Ovary (tissue), 9 donors: ENCODE measurements around the gene ROBO2. TPM values are rescaled to one million over a fixed set of nuclear protein-coding genes. Genes with fewer than 3 reads are reported as not detected.

Experiments used
- DNase-seq, 5 donors: peaks; one replicate each; pipeline ENCODE4 v3.0.0-alpha.2; 2019 to 2020
- H3K27ac ChIP-seq, 2 donors: fragments of 200-600 bp; one replicate each; pipeline versions ENCODE4 v1.5.1 to v1.8.0; 2019 to 2022
- H3K27me3 ChIP-seq: fragments of 200-600 bp; one replicate; pipeline ENCODE4 v1.8.0; 2022
- H3K36me3 ChIP-seq: fragments of 200-600 bp; sonication (generic); one replicate; pipeline ENCODE4 v1.5.1; 2019
- H3K4me1 ChIP-seq: one replicate; pipeline ENCODE4 v1.8.1; 2013; ENCODE audit warnings: mild to moderate bottlenecking, moderate library complexity; ENCODE audit not compliant: insufficient read depth
- H3K4me3 ChIP-seq: fragments of 200-600 bp; sonication (generic); one replicate; pipeline ENCODE4 v1.5.1; 2017
- H3K9me3 ChIP-seq, 2 donors: fragments of 200-600 bp in 1 of 2; sonication (generic) in 1 of 2; one replicate each; pipeline versions ENCODE4 v1.5.1 to v1.8.1; 2013 to 2019; ENCODE audit warnings: mild to moderate bottlenecking in 1 of 2, moderate library complexity in 1 of 2
- CTCF ChIP-seq, 3 donors: fragments of 450-650 bp in 2 of 3; fragments of 200-600 bp in 1 of 3; IDR thresholded peaks; one replicate each; pipeline versions ENCODE4 v1.5.1 to v1.8.0; 2016 to 2022; ENCODE audit warnings: antibody characterized with exemption in 3 of 3, mild to moderate bottlenecking in 1 of 3
- EP300 ChIP-seq: sonication (generic); formaldehyde crosslinking; IDR thresholded peaks from one replicate; pipeline ENCODE4 v1.6.1; 2017; ENCODE audit warnings: antibody characterized with exemption
- POLR2A ChIP-seq: fragments of 450-650 bp; IDR thresholded peaks from one replicate; pipeline ENCODE4 v1.6.1; 2017; ENCODE audit warnings: antibody characterized with exemption, mild to moderate bottlenecking, moderate library complexity
- WGBS, 3 donors: extraction: QIAGEN DNeasy Blood & Tissue Kit in 1 of 3; methylation state at CpG; one replicate each; pipeline versions ENCODE4 v1.1.5 to v1.1.7; 2013 to 2017; 5-methylcytosine and 5-hydroxymethylcytosine counted together
- intact Hi-C, 4 donors: fragments of 100-400 bp; cut with DNase I; formaldehyde crosslinking; loops; one replicate each; pipeline versions ENCODE4 v1.11.0 to v1.15.1; 2022 to 2023
- polyA plus RNA-seq, 2 donors: library from polyadenylated mRNA; stranded (reverse); fragments of 200-250 nt in 1 of 2; fragments of 350-450 nt in 1 of 2; fragmentation: Illumina TruSeq in 1 of 2; extraction: RNeasy Lipid Tissue Mini Kit (QIAGEN cat#74804) in 1 of 2; gene quantifications; one replicate each; pipeline ENCODE4 v1.2.3, GENCODE V29; 2013 to 2014
- total RNA-seq, 7 donors: library from RNA; depleted of rRNA in 2 of 7; stranded (reverse); fragments of >200 nt in 2 of 7; fragmentation: NEBNext Ultra II Directional in 3 of 7; extraction: Animal tissue kit (Norgen Biotek cat#: 25700) in 3 of 7; gene quantifications; one replicate each; pipeline versions ENCODE4 v1.1.0 to v1.2.4, GENCODE V29; 2016 to 2023
- donor health status: DM: no; HTN: no; CAD: no; lungs with moderate emphysema.
- donor health status: DM: no; HTN: no; CAD: no.
- donor health status: Bipolar disorder and iron deficiency.
- donor health status: DM: yes; HTN: yes; CAD: no.
- donor health status: DM: no; HTN: no; CAD: no.
- donor health status: DM: yes; HTN: yes; CAD: no.

Gene ROBO2
- total and polyA plus RNA-seq, 9 donors = 3.4 to 14.8 (median 5.6) TPM

GRCh38 chr3:77191014-77191413 lies 151.1 kb downstream of the ROBO2 start:
- 44 to 56% (median 48%) methylated on average over 4 of the region's 4 CpGs for WGBS, 3 donors
- no peak overlapping the region for H3K4me3 ChIP-seq

GRCh38 chr3:77191640-77192039 lies 151.7 kb downstream of the ROBO2 start:
- WGBS, 3 donors = 78 to 87% (median 82%) methylated on average over 3 of the region's 3 CpGs
- H3K4me1 ChIP-seq = peaks cover 4% of the 10 kb centered on the region
- intact Hi-C loops = no loop called here
- no peak for DNase-seq
- no peaks in the 10 kb centered on the region for H3K36me3 ChIP-seq
- H3K4me3 ChIP-seq = no peak overlapping the region
- no peak for TF ChIP-seq POLR2A
- no peak for TF ChIP-seq CTCF (IDR thresholded peaks at IDR 0.05)
- TF ChIP-seq EP300 = no peak
- no peaks in the 10 kb centered on the region for H3K27me3 ChIP-seq
- peak overlapping the region in 1 of 2 donors; percentile 25 for H3K27ac ChIP-seq
- H3K9me3 ChIP-seq = no peaks in the 10 kb centered on the region

More at GRCh38 chr3:77191014-77191413, 151.1 kb downstream of the ROBO2 start:
- Histone ChIP-seq H3K4me1 (peaks cover 4% of the 10 kb centered on the region), H3K9me3 (no peaks in the 10 kb centered on the region), H3K36me3 (no peaks in the 10 kb centered on the region), H3K27ac (peak overlapping the region in 1 of 2 donors; percentile 25), H3K27me3 (no peaks in the 10 kb centered on the region)
- intact Hi-C loops = no loop called here
- no peak for DNase-seq
- TF ChIP-seq EP300 (no peak), POLR2A (no peak), CTCF (IDR thresholded peaks at IDR 0.05) (no peak)

- H3K4me1 ChIP-seq = peaks cover 4% of the 10 kb centered on the region
- H3K4me3 ChIP-seq = no peak overlapping the region
- DNase-seq = no peak
- no peaks in the 10 kb centered on the region for H3K27me3 ChIP-seq
- TF ChIP-seq CTCF (IDR thresholded peaks at IDR 0.05) (no peak), POLR2A (no peak), EP300 (no peak)
- WGBS, 3 donors = 86 to 93% (median 87%) methylated on average over 12 of the region's 12 CpGs
- H3K9me3 ChIP-seq = no peaks in the 10 kb centered on the region
- H3K27ac ChIP-seq = no peak overlapping the region
- intact Hi-C loops = no loop called here
- no peaks in the 10 kb centered on the region for H3K36me3 ChIP-seq
These were observed 156.1 kb downstream of the ROBO2 start for GRCh38 chr3:77195766-77196545.

- 95 to 99% (median 96%) methylated on average over 2 of the region's 2 CpGs for WGBS, 3 donors
- Histone ChIP-seq H3K9me3 (no peaks in the 10 kb centered on the region), H3K27ac (no peak overlapping the region), H3K4me1 (peaks cover 1% of the 10 kb centered on the region), H3K36me3 (no peaks in the 10 kb centered on the region), H3K27me3 (no peaks in the 10 kb centered on the region), H3K4me3 (no peak overlapping the region)
- TF ChIP-seq POLR2A = no peak
- TF ChIP-seq CTCF (IDR thresholded peaks at IDR 0.05) = no peak
- no peak for TF ChIP-seq EP300
- no peak for DNase-seq
- intact Hi-C loops = no loop called here
These were observed 157.5 kb downstream of the ROBO2 start for GRCh38 chr3:77197408-77197807.
